Activated CD8-positive, alpha-beta memory T cell treated with anti-CD3 and anti-CD28 coated beads, Interleukin-2, amount 50 U/mL, for 1 hour (primary cell): ENCODE data around the gene WWOX.

ENCODE experiments used
- DNase-seq: peaks from one replicate; pipeline ENCODE4 v3.0.0-alpha.2; 2020; ENCODE audit errors: extremely low read depth

WWOX gene

DNA sequence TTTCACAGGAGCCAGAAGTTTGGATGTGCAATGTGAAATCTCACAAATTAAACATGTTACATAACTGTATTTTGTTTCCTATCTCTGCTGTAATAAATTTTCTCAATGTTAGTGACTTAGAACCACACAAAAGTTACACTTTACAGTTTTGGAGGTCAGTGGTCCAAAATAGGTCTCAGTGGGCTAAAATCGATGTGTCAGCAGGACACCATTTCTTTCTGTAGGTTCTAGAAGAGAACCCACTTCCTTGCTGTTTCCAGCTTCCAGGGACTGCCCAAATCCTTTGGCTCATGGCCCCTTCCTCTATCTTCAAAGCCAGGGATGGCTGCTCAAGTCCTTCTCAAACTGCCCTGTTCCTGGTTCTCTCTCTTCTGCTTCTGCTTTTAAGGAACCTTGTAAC, 252.7 kb downstream of the WWOX start:
- no peak for DNase-seq

DNA sequence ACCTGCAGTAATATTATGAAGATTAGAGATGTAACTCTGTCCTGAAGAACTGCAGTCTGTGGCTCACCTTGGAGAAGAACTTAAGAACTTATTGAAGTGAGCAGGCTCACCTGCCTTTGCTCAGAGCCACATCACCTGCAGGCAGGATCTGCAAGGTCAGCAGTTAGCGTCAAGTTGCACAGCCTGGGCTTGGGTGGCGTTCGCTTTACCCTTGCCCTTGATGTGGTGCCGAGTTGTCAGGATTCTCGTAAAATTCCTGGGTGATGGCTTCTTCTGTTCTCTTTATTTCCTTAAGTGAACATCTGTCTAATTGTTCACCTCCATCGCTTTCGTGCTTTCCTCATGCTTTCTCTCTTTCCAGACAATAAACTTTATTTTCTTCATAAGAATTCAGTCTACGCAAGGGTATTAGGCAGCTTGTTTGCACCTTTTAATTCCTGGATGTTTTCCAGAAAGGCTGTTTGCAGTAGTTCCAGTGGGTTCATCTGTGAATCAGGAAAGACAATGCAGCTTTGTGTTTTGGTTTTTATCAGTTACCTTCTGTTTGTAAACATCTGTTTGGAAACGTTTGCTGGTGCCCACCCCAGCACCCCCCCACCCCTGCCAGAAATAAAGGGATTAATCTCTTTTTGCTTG, 254.3 kb downstream of the WWOX start:
- no peak for DNase-seq

DNA sequence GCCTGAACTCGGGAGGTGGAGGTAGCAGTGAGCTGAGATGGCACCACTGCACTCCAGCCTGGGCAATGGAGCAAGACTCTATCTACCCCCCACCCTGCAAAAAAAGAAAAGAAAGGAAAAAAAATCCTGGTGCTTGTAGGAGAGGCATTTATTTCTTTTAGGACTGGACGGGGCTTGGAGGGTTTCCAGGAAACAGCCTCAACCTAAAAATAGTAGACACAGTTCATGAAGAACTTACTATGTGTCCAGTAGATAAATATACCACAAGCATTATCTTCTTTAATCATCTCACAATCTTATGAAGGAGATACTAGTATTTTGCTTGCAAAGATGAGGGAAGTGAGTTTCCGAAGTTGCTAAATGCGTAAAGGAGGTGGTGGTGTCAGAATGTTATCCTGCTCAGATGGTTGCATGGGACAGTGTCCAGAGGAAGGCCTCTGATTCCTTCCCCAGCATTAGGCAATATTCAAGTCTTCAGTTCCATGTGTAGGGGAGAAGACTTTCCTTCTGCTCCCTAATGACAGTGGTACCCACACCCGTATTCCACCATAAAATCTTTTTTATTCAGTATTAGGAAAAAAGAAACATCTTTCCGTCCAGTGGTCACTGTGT, 263.2 kb downstream of the WWOX start:
- DNase-seq, result no peak

DNA sequence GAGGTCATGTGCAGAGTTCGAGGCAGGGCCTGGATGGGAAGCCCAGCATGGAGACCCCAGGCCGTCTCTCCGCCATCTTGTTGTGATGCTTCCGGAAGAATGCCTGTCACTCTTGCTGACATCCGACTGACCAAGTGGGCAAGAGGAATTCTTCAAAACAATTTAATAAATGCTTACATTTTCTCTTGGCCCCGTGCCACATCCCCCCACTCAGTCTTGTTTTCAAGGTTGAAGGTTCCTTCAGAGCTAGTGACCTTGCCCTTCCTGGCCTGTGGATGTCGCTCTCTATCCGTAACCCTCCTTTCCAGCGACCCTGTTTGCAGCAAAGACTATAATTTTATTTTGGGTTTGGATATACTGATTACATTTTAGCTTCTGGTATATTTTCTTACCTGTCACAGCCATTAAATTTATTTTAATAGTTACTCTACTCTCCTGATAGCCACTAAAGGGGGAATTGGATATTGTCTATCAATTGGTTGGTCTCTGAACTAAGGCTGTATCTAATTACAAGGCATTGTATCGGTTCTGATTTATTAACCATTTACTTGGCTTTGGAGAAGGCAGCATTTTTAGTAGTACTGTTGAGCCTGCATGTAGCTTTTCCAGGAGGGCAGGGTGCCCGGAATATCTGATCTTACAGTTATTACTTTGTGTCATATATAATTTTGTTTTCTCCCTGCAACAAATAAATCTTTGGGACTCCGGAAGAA, 264.5 kb downstream of the WWOX start:
- no peak for DNase-seq

DNA sequence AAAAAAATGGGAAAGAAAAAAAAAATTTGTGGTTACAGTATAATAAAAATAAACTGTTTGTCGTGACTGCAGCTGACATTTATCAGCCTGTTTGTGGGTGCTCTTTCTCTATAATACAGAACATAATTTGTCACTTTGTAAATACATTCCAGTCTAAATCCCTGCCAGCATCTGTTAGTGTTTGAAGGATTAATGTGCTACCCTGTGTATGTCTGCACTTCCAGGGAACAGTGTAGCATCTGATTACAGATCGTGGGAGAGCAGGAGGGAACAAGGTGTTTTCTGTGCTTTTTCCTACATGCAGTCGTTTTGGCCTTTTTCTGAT, 265.1 kb downstream of the WWOX start:
- DNase-seq, result no peak

DNA sequence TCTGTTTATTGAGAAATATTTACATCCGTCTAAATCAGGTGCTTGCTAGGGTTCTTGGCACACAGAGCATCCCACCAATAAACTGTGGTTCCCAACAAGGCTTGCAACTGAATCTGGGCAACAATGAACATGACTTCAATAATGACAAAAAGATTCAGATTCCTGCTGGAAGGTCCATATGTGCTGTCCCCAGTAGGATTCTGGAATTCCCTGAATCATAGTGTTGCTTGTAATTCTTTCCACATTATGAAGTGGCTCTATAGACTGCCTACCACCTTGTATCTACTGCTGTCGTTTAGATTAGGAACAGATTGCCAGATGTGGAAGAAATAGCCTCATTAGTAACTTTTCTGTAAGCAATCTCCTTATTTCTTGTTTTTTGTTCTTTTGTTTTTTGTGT, 265.9 kb downstream of the WWOX start:
- DNase-seq, result no peak

DNA sequence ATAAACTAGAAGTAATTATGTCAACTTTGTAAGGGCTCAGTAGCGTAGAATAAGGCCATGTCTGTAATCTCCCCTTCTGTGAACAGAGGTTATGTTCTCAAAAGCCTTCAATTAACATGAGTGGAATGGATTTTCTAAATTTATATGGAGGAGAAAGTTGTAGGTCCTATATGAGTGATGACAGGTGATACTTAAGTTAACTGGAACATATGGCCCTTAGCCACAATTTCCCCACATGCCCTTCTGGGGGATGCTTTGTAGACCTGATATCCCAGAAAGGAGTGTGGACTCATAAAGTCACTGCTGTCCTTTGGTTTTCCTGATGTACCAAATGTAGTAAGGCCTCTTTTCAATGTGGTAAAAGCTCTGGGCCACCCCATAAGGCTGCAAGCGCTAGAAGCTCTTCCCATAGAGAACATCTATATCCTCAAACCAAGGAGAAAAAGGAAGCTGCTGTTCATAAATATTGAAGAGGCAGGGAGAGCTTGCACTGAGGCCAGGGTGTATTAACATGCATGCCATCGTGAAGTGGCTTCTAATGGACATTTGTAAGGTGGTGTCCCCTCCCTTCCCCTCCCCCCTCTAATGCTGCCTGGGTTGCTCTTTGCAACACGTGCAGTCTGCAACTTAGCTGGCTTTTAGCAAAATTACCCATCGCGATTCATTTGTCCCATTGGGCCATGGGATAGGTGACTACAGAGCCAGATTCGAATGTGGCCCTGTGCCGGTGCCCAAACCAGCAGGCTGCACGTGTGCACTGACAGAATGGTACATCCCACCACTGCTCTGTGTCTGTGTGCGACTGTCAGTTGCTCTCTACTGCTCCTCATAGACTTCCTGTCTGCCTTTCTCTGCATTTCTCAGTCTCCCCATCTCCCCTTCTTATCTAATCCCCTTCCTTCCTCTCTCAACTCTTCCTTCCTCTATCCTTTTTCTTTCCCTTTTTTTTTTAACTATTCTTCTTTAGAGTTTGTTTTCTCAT, 269.0 kb downstream of the WWOX start:
- DNase-seq, result no peak

DNA sequence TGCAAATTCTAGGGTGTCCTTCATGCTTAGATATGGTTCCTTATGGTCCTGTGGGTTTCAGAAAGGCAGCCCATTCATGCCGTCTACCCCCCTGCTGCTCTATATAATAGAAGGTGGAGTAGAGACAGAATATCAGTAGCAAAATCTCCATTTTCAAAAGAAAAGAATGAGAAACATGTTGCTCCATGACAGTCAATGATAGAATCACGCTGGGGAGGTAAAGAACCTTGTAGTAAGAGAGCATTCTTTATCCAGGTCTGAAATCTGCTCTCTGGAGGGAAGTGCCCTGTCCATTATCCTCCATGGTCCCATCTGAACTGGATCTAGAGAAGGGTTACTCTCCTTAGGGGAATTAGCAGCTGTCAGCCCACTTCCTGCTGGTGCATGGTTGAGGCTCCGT, 272.8 kb downstream of the WWOX start:
- DNase-seq, result no peak

DNA sequence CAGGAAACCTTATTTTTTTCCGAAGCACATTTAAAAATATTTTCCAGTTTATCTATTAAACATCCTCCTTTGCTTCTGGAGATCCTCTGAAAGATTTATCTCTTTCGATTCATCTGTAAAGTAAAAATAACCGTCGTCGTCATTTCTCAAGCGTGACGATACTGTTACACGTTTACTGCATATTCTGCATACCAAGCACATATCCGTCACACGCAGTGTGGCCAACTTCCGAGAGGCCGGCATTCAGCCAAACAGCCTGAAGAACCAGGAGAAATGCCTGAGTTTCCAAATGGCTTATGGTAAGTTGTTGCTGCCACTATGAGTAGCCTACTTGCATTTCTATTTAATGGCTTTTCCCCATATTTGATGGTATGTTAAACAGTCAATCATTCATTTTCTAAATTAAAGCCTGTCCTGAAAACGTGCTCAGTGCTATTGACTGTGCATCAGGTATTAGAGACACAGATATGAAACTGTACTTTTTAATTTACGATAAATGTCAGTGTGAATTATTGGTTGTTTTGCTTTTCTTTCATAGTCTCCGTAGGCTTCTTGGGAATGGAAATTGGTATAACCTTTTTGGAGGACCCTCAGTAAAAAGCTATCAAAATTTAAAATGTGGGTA, 275.7 kb downstream of the WWOX start:
- no peak for DNase-seq

DNA sequence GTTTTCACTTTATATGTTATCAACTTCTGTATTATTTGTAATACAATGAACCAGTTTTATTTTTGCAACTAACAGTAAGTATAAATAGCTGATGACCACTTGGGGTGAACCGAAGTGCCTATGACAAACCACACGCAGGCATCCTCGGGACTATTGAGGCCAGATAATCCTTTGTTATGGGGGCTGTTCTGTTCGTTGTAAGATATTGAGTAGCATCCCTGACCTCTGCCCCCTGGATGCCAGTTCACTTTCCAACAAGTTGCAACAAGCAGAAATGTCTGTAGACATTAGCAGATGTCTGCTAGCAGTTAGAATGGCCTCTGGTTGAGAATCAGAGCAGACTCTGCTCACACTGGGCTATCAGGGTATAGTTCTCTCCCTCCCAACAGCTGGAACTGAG, 277.0 kb downstream of the WWOX start:
- DNase-seq, result no peak

DNA sequence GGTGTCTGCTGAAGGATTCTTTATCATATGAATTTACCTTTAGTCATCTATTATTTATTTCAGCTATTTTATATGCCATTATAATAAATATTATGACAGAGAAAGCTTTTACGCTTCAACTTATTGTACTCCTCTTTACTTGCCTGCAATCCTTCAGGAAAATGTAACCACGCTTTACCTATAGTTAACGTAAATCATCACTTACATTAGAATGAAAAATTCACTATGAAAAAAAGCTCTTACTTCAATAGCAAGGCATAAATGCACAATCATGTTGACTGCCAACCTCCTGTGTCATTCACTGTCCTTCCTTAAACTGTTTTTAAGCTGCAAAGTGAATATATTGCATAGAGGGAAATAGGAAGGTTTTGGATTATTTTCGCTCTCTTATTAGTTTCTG, 277.9 kb downstream of the WWOX start:
- DNase-seq, result no peak

DNA sequence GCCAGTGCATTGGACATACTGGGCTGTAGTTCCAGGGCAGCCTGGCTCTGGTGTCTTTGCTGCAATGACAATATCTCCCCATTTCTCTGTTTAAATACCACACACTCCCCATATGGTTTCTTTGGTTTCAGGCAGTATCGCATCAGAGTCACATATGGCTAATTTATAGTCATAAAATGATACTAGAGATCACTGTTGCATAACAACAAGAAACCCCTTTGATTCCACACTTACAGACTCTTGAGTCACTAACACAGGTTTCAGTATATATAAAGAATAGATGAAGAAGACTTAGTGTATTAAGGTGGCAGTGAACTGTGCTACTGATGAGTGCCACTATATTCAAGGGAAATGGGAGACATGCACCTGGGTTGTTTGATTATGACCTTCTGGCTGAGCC, 281.6 kb downstream of the WWOX start:
- no peak for DNase-seq

DNA sequence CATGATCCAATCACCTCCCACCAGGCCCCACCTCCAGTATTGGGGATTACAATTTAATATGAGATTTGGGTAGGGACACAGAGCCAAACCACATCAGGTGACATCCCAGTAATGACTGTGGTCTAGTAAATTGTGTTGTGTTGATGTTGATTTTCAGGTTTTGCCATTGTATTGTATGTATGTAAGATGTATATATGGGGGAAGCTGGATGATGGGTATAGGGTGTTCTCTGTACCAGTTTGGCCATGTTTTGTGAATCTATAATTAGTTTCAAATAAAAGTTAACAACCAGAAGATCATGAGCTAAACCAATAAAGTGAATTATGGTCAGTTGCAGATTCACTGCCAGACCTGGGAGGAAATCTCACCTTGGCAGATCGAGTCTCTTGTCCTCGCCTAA, 283.7 kb downstream of the WWOX start:
- no peak for DNase-seq

DNA sequence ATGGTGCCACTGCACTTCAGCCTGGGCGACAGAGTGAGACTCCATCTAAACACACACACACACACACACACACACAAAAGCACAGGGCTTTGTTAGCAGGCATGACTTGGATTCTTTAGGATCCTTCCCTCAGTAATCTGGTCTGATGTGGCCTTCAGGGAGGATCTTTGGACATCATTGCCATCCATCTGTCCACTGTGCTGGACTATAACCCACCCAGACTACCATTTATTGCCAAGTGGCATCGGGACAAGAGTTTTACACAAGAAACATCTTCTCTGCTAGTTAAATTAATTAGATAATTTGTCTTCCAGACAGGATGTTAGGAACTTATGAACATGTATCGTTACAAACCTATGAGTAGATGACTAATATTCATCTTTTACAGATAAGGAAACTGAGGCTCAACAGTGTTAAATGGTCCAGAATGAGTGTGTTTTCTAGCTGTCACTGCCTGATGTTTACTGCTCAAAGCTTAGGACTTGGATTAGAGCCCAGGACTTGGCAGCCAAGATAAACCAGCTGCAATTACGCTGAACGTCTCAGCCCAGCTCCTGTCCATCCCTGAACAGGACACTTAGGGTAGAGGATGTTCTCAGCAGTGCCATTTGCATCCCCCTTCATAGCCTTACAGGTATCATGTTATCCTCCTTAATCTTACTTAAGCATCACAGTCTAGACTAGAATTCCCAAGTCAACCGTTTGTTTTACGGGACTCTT, 285.8 kb downstream of the WWOX start:
- no peak for DNase-seq

DNA sequence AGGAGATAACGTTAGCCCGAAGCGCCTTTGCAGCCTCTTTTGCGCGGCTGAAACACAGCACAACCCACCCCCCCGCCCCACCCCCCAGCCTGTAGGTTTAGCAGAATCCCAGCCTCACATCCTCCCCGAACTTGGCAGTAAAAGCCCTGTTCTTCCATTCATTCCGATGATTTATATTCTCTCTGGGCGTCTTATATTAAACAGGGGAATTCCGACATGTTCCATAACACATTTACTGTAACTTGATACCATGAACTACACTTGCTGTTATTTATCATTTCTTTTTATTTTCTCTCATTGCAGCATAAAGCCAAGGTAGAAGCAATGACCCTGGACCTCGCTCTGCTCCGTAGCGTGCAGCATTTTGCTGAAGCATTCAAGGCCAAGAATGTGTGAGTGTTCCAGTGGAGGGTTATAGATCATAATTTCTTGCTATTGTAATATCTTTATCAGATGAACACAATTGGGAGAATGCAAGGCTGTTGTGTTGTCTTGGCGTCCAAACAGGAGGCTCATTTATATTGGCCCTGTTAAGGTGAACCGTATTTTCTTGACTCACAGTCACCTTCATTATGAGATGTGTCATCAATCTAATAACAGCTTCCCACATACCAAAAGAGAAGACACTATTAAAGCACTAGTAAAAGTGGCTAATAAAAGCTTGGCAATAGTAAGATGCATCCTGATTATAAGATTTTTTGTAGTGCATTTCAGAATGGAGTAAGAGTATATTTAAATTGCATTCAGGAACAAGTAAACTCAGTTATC, 287.3 kb downstream of the WWOX start:
- no peak for DNase-seq

DNA sequence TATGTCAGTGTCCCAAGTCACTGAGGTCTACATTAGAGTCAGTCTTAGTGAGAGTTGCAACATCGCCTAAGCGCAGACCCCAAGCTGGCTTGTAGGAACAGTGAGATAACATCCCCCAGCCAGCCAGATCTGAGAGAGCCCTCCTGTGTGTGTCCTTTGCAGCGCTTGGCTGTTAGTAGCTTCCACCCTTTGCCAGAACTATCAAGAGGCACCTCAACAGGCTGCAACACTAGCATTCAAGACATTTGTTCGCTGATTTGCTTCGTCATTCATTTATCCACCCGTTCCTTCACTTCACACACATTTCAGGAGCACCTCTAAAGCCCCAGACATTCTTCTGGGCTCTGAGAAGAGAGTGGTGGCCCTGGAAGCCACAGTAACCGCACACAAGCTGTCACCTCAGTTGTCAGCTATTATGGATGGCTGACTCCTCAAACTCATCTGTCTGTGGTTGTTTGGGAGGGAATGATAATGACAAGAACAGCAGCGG, 289.6 kb downstream of the WWOX start:
- DNase-seq, result no peak

DNA sequence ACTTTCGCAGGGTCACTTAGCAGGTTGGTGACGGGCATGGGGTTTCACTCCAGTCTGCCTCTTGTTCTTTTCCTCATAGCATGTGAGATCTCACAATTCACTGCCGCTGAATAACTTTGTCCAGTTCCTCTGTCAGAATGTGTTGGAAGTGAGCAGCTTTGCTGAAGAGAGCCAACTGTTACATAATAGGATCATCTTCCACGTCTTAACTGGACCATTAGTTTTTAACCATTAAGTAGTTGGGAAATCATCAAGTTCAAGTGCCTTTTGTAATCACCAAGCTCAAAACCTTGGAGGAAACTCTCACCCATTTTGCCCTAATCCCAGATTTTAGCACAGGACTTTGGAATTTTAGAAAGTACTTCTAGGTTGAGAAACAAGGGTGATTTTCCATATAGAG, 290.6 kb downstream of the WWOX start:
- no peak for DNase-seq

DNA sequence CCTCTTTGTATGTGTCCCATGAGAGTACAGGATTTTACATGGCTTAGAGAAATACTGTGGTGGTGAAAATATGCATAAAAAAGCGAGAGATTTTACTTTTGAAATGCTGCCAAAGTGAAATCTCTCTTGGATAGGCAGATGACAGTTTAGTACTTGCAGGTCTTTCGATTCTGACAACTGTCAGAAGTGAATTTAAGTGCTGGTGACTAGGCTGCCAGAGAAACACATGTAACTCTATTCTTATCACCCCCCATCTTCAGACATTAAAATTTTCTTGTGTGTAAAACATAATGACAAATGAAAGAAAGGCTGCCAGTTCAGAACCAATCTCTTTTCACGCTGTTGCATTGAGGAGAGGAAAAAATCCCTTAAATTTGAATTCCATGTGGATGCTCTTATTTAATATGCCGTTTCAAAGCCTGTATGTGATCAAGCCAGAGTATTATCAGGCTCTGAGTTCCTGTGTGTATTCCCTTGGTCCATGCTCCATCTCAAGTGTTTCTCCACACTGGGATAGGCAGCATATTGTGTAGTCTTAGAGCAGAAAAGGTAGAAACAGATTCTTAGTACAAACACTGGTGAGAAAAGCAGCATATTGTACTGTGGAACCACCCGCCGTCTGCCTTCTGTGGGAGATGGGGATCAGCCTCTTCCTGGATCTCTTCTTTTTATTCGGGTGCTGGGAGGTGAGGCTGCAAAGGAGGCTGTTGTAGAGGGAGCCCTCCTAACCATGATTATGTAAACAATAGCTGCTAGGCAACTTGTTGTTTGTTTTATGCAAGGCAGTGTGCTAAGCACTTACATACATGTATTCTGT, 291.3 kb downstream of the WWOX start:
- no peak for DNase-seq

DNA sequence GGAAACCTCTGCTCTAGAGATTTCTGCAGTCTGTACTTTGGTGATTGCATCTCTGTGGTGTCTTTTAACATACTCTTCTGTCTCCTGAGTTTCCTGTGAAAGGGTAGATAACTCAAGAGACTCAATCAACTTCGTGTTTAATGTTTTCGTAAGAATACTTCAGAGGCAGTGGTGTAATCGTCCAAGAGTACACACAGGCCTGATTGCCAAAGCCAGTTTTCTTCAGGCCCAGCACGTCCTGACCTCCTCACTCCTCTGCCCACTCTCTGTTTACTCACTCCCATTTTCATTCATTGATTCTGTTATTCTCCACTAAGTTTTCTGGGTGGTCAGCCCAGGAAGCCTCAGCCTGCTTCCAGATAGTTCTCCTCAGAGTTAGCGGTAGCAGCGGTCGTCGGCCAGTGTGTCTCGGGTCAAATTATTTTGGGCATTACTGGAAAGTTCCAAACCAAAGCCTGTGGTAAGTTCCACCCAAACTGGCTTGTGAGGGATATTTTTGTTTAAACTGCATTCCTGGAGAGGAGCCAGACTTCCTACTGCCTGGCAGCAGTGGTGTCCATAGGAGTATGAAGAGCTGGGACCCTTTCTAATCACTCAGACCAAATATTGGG, 293.2 kb downstream of the WWOX start:
- DNase-seq, result no peak
